WI38 (cell line): Measurements from ENCODE around the gene HPS1.

Experiments
- H3K4me3 ChIP-seq: 2 replicates; pipeline ENCODE4 v1.5.1; 2011; ENCODE audit warnings: low read depth, mild to moderate bottlenecking, control low read depth, low read length
- TF ChIP-seq, protein P1 (sequence below): IDR thresholded peaks from 2 replicates; pipeline ENCODE4 v1.5.1; 2012; ENCODE audit warnings: low read depth, mild to moderate bottlenecking, control low read depth, low read length

The HPS1 gene

GRCh38 chr10:98368644-98369043 lies 78.1 kb downstream of the HPS1 start:
- H3K4me3 ChIP-seq, result no peak overlapping the region
- TF ChIP-seq, protein P1, sequence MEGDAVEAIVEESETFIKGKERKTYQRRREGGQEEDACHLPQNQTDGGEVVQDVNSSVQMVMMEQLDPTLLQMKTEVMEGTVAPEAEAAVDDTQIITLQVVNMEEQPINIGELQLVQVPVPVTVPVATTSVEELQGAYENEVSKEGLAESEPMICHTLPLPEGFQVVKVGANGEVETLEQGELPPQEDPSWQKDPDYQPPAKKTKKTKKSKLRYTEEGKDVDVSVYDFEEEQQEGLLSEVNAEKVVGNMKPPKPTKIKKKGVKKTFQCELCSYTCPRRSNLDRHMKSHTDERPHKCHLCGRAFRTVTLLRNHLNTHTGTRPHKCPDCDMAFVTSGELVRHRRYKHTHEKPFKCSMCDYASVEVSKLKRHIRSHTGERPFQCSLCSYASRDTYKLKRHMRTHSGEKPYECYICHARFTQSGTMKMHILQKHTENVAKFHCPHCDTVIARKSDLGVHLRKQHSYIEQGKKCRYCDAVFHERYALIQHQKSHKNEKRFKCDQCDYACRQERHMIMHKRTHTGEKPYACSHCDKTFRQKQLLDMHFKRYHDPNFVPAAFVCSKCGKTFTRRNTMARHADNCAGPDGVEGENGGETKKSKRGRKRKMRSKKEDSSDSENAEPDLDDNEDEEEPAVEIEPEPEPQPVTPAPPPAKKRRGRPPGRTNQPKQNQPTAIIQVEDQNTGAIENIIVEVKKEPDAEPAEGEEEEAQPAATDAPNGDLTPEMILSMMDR, result no peak

DNA sequence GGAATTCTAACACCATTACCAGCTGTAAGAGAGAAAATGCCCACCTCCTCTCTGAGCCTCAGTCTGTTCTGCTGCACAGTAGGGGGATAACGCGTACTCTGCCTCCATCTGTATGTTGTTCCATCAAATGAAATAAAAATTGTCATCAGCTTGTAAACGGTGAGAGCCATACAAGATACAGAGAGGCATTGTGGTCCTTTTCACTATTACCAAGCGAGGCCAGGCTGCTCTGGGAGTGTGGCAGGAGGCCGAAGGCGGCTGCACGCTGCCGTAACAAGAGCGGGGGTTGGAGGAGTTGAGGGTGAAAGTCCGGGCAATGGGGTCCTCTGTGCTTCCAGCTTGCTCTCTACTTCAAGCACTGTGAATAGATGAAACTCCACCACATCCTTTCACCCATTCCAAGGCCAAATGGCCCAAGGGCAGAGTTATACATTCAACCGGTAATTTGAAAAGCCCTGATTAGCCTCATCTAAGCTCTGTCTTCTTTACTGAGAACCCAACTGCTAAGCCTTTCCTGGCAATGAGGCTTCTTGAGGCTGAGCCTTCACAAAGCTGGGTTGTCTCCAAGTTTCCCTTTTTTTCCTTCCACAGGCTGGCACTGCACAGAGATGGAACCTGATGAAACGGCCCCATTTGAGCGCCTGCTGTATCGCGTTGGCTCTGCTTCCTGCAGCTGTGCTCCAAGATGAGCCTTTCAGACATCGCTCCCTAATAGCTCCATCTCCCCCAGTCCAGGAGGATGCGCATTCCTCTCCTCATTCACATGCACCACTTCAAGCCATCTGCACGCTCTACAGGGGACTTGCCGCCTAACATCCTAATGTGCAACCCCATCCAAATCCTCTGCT lies 78.9 kb downstream of the HPS1 start:
- TF ChIP-seq, protein P1, result no peak
- no peak overlapping the region for H3K4me3 ChIP-seq
